Liver (tissue), 9 donors: Measurements from ENCODE around the gene WDR37. TPM values are rescaled to one million over a fixed set of nuclear protein-coding genes. Genes with fewer than 3 reads are reported as not detected.

Experiments
- DNase-seq: peaks from one replicate; pipeline ENCODE4 v3.0.0-alpha.2; 2017; ENCODE audit warnings: low spot score
- H3K27ac ChIP-seq, 2 donors: one replicate each; pipeline ENCODE4 v1.7.0; 2013; ENCODE audit warnings: inconsistent platforms in 2 of 2, low read length in 2 of 2, control low read depth in 1 of 2, low read depth in 1 of 2, mild to moderate bottlenecking in 1 of 2
- H3K27me3 ChIP-seq, 4 donors: one replicate each; pipeline versions ENCODE4 v1.6.1 to v1.7.0; 2013; ENCODE audit warnings: low read length in 3 of 4, inconsistent platforms in 1 of 4, mild to moderate bottlenecking in 1 of 4, moderate library complexity in 1 of 4; ENCODE audit not compliant: control insufficient read depth in 4 of 4, insufficient read depth in 4 of 4
- H3K36me3 ChIP-seq, 4 donors: one replicate each; pipeline versions ENCODE4 v1.6.1 to v1.7.0; 2013; ENCODE audit warnings: low read length in 3 of 4, mild to moderate bottlenecking in 3 of 4, low read depth in 1 of 4, moderate library complexity in 1 of 4; ENCODE audit not compliant: control insufficient read depth in 4 of 4, insufficient read depth in 3 of 4
- H3K4me1 ChIP-seq, 4 donors: one replicate each; pipeline versions ENCODE4 v1.6.1 to v1.7.0; 2013; ENCODE audit warnings: low read length in 3 of 4, mild to moderate bottlenecking in 3 of 4, moderate library complexity in 1 of 4; ENCODE audit not compliant: control insufficient read depth in 4 of 4, insufficient read depth in 4 of 4
- H3K4me3 ChIP-seq, 3 donors: one replicate each; pipeline versions ENCODE4 v1.6.1 to v1.7.0; 2013; ENCODE audit warnings: low read length in 3 of 3, control low read depth in 1 of 3, low read depth in 1 of 3, mild to moderate bottlenecking in 1 of 3
- H3K9ac ChIP-seq, 2 donors: one replicate each; pipeline ENCODE4 v1.7.0; 2013; ENCODE audit warnings: low read length in 2 of 2, mild to moderate bottlenecking in 2 of 2, moderate library complexity in 2 of 2, control low read depth in 1 of 2, low read depth in 1 of 2
- H3K9me3 ChIP-seq, 4 donors: one replicate each; pipeline versions ENCODE4 v1.6.1 to v1.7.0; 2013; ENCODE audit warnings: low read length in 3 of 4; ENCODE audit not compliant: control insufficient read depth in 4 of 4
- EGR1 ChIP-seq, 2 donors: IDR thresholded peaks; 2 replicates each; pipeline ENCODE4 v1.6.1; 2016 to 2018; ENCODE audit warnings: antibody characterized with exemption in 2 of 2, low read depth in 2 of 2
- FOXA1 ChIP-seq: IDR thresholded peaks from 2 replicates; pipeline ENCODE4 v1.6.1; 2016; ENCODE audit warnings: antibody characterized with exemption
- FOXA2 ChIP-seq: IDR thresholded peaks from 2 replicates; pipeline ENCODE4 v1.6.1; 2016; ENCODE audit warnings: antibody characterized with exemption
- GABPA ChIP-seq, 2 donors: IDR thresholded peaks in 1 of 2; conservative IDR thresholded peaks in 1 of 2; 2 replicates each; pipeline ENCODE4 v1.6.1; 2016; ENCODE audit warnings: antibody characterized with exemption in 2 of 2, mild to moderate bottlenecking in 1 of 2, moderate library complexity in 1 of 2
- HNF4A ChIP-seq, 2 donors: conservative IDR thresholded peaks; 2 replicates each; pipeline ENCODE4 v1.6.1; 2016; ENCODE audit warnings: antibody characterized with exemption in 2 of 2, mild to moderate bottlenecking in 2 of 2
- HNF4G ChIP-seq: IDR thresholded peaks from 2 replicates; pipeline ENCODE4 v1.6.1; 2016; ENCODE audit warnings: antibody characterized with exemption
- JUND ChIP-seq, 2 donors: IDR thresholded peaks; 2 replicates each; pipeline ENCODE4 v1.6.1; 2016; ENCODE audit warnings: antibody characterized with exemption in 2 of 2
- NR2F2 ChIP-seq: IDR thresholded peaks from 2 replicates; pipeline ENCODE4 v1.6.1; 2016; ENCODE audit warnings: antibody characterized with exemption
- RAD21 ChIP-seq, 2 donors: IDR thresholded peaks; 2 replicates each; pipeline ENCODE4 v1.6.1; 2016; ENCODE audit warnings: antibody characterized with exemption in 2 of 2, mild to moderate bottlenecking in 2 of 2
- REST ChIP-seq: IDR thresholded peaks from 2 replicates; pipeline ENCODE4 v1.6.1; 2016; ENCODE audit warnings: antibody characterized with exemption, mild to moderate bottlenecking
- RXRA ChIP-seq, 2 donors: IDR thresholded peaks; 2 replicates each; pipeline ENCODE4 v1.6.1; 2017 to 2018; ENCODE audit warnings: antibody characterized with exemption in 2 of 2, mild to moderate bottlenecking in 1 of 2
- SP1 ChIP-seq: IDR thresholded peaks from 2 replicates; pipeline ENCODE4 v1.6.1; 2018; ENCODE audit warnings: antibody characterized with exemption, mild to moderate bottlenecking
- TAF1 ChIP-seq: conservative IDR thresholded peaks from 2 replicates; pipeline ENCODE4 v1.6.1; 2016; ENCODE audit warnings: antibody characterized with exemption, mild to moderate bottlenecking
- YY1 ChIP-seq: IDR thresholded peaks from 2 replicates; pipeline ENCODE4 v1.6.1; 2016; ENCODE audit warnings: antibody characterized with exemption, mild to moderate bottlenecking
- WGBS: extraction: QIAGEN DNeasy Blood & Tissue Kit; methylation state at CpG from one replicate; pipeline ENCODE4 v1.1.7; 2013; 5-methylcytosine and 5-hydroxymethylcytosine counted together
- polyA plus RNA-seq, 2 donors: library from polyadenylated mRNA; stranded (reverse) in 1 of 2; unstranded in 1 of 2; fragments of 200-250 nt in 1 of 2; fragments of >200 nt in 1 of 2; fragmentation: Nextera tagmentation in 1 of 2; extraction: Ambion mirVana in 1 of 2; gene quantifications; one replicate each; pipeline versions ENCODE4 v1.2.1 to v1.2.3, GENCODE V29; 2013 to 2015
- total RNA-seq, 2 donors: library from RNA; depleted of rRNA; stranded (reverse); fragments of >200 nt; gene quantifications; one replicate each; pipeline ENCODE4 v1.2.3, GENCODE V29; 2014
- TF ChIP-seq, protein P1 (sequence below): IDR thresholded peaks from 2 replicates; pipeline ENCODE4 v1.6.1; 2016; ENCODE audit warnings: antibody characterized with exemption
- TF ChIP-seq, protein P2 (sequence below): IDR thresholded peaks from 2 replicates; pipeline ENCODE4 v1.6.1; 2016; ENCODE audit warnings: antibody characterized with exemption
- TF ChIP-seq, protein P3 (sequence below): IDR thresholded peaks from 2 replicates; pipeline ENCODE4 v1.6.1; 2016; ENCODE audit warnings: antibody characterized with exemption
- TF ChIP-seq, protein P4 (sequence below): fragments of 150-350 bp; IDR thresholded peaks from 2 replicates; pipeline ENCODE4 v1.5.1; 2017; ENCODE audit warnings: improper control_type of control experiment, low read depth, low read length; ENCODE audit not compliant: missing input control
- donor health status: healthy.
- donor health status: healthy.
- donor health status: healthy.
- donor health status: healthy.
- donor health status: healthy.

Gene WDR37
- total and polyA plus RNA-seq, 4 donors, result 3.6 to 12.1 (median 5.6) TPM

GRCh38 chr10:1093696-1094095 lies 37.5 kb downstream of the WDR37 start:
- H3K36me3 ChIP-seq, result peaks cover 16 to 76% (median 48%) of the 10 kb centered on the region in 4 donors
- WGBS, result 95% methylated on average over 9 of the region's 9 CpGs
- H3K27me3 ChIP-seq, result no peaks in the 10 kb centered on the region
- H3K4me1 ChIP-seq, result no peaks in the 10 kb centered on the region
- no peak overlapping the region for H3K4me3 ChIP-seq
- H3K27ac ChIP-seq, result no peak overlapping the region
- no peaks in the 10 kb centered on the region for H3K9me3 ChIP-seq
- TF ChIP-seq RXRA (IDR thresholded peaks at IDR 0.05) (no peak), FOXA1 (no peak), SP1 (no peak), YY1 (no peak), EGR1 (IDR thresholded peaks at IDR 0.05; ENCODE audit: low read depth in 2 of 2) (no peak), JUND (IDR thresholded peaks at IDR 0.05) (no peak), NR2F2 (no peak), RAD21 (IDR thresholded peaks at IDR 0.05) (no peak), REST (no peak), HNF4G (no peak), FOXA2 (no peak), GABPA (IDR thresholded peaks at IDR 0.05 in 1 of 2, conservative IDR thresholded peaks at IDR 0.05 in 1 of 2) (no peak), HNF4A (conservative IDR thresholded peaks at IDR 0.05) (no peak), TAF1 (no peak)
- TF ChIP-seq, protein P1, sequence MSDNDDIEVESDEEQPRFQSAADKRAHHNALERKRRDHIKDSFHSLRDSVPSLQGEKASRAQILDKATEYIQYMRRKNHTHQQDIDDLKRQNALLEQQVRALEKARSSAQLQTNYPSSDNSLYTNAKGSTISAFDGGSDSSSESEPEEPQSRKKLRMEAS, result no peak
- TF ChIP-seq, protein P2, sequence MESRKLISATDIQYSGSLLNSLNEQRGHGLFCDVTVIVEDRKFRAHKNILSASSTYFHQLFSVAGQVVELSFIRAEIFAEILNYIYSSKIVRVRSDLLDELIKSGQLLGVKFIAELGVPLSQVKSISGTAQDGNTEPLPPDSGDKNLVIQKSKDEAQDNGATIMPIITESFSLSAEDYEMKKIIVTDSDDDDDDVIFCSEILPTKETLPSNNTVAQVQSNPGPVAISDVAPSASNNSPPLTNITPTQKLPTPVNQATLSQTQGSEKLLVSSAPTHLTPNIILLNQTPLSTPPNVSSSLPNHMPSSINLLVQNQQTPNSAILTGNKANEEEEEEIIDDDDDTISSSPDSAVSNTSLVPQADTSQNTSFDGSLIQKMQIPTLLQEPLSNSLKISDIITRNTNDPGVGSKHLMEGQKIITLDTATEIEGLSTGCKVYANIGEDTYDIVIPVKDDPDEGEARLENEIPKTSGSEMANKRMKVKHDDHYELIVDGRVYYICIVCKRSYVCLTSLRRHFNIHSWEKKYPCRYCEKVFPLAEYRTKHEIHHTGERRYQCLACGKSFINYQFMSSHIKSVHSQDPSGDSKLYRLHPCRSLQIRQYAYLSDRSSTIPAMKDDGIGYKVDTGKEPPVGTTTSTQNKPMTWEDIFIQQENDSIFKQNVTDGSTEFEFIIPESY, result no peak
- TF ChIP-seq, protein P3, sequence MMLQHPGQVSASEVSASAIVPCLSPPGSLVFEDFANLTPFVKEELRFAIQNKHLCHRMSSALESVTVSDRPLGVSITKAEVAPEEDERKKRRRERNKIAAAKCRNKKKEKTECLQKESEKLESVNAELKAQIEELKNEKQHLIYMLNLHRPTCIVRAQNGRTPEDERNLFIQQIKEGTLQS, result no peak
- TF ChIP-seq, protein P4, sequence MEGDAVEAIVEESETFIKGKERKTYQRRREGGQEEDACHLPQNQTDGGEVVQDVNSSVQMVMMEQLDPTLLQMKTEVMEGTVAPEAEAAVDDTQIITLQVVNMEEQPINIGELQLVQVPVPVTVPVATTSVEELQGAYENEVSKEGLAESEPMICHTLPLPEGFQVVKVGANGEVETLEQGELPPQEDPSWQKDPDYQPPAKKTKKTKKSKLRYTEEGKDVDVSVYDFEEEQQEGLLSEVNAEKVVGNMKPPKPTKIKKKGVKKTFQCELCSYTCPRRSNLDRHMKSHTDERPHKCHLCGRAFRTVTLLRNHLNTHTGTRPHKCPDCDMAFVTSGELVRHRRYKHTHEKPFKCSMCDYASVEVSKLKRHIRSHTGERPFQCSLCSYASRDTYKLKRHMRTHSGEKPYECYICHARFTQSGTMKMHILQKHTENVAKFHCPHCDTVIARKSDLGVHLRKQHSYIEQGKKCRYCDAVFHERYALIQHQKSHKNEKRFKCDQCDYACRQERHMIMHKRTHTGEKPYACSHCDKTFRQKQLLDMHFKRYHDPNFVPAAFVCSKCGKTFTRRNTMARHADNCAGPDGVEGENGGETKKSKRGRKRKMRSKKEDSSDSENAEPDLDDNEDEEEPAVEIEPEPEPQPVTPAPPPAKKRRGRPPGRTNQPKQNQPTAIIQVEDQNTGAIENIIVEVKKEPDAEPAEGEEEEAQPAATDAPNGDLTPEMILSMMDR, result no peak
- no peak overlapping the region for H3K9ac ChIP-seq
- DNase-seq, result no peak
